MM.1S (cell line): ENCODE measurements around the gene LRMDA.

Experiments used
- CTCF ChIP-seq: fragments of 300-600 bp; sonication (generic); IDR thresholded peaks from 2 replicates; pipeline ENCODE4 v1.5.1; 2016; ENCODE audit warnings: antibody characterized with exemption, low read length, mixed read lengths
- EZH2 ChIP-seq: fragments of 300-600 bp; sonication (generic); optimal IDR thresholded peaks from 2 replicates; pipeline ENCODE3; 2017; ENCODE audit warnings: low read depth, mild to moderate bottlenecking, antibody characterized with exemption, low read length, mixed read lengths

DNA sequence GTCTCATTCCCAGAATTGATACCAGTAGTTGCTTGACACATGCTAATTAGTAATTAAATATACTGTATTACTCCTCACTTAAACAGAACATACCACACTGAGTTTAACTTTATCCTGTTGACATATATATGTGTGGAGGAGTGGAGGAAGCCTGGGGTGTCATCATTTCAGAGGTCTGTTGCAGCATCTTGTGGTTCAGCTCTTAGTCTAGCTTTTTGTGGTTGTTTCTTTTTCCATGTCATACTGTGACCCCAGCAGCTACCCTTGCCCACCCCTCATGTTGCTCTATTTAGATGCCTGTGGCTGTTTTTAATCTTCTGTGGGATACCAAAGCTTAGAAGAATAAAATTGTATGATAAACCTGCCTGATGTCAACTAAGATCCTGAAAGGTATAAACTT, 875.4 kb downstream of the LRMDA start:
- TF ChIP-seq CTCF (no peak), EZH2 (no peak)
